HL-60 (cell line): Measurements from ENCODE around the gene PSMD2.

Experiments
- DNase-seq, 2 experiments: peaks; one replicate each; pipeline ENCODE4 v3.0.0-alpha.2; 2010 to 2020; ENCODE audit warnings: low read depth in 1 of 2, low spot score in 1 of 2
- H3K27ac ChIP-seq: fragments of 250-450 bp; sonication (Bioruptor Pico); replicated peaks from 2 replicates; pipeline ENCODE4 v1.5.1; 2020; ENCODE audit warnings: mild to moderate bottlenecking, moderate library complexity
- H3K27me3 ChIP-seq: fragments of 250-450 bp; sonication (Bioruptor Pico); 2 replicates; pipeline ENCODE4 v1.5.1; 2021; ENCODE audit warnings: mild to moderate bottlenecking, moderate library complexity; ENCODE audit not compliant: insufficient read depth, poor library complexity, severe bottlenecking
- H3K4me3 ChIP-seq: replicated peaks from 2 replicates; pipeline ENCODE4 v1.5.1; 2011; ENCODE audit warnings: mild to moderate bottlenecking, control low read depth, low read length; ENCODE audit not compliant: insufficient read depth
- CTCF ChIP-seq: IDR thresholded peaks from one replicate; pipeline ENCODE4 v1.5.1; 2011; ENCODE audit warnings: low read length, control low read depth, inconsistent platforms; ENCODE audit not compliant: insufficient read depth
- GABPA ChIP-seq: IDR thresholded peaks from 2 replicates; pipeline ENCODE4 v1.6.1; 2012; ENCODE audit warnings: low read depth
- POLR2AphosphoS5 ChIP-seq: IDR thresholded peaks from 2 replicates; pipeline ENCODE4 v1.6.1; 2012; ENCODE audit warnings: low read depth
- SPI1 ChIP-seq: IDR thresholded peaks from 2 replicates; pipeline ENCODE4 v1.6.1; 2012; ENCODE audit warnings: low read depth, mild to moderate bottlenecking, borderline replicate concordance
- TF ChIP-seq, protein P1 (sequence below): IDR thresholded peaks from 2 replicates; pipeline ENCODE4 v1.6.1; 2012; ENCODE audit warnings: low read depth; ENCODE audit not compliant: insufficient replicate concordance

Gene PSMD2

DNA sequence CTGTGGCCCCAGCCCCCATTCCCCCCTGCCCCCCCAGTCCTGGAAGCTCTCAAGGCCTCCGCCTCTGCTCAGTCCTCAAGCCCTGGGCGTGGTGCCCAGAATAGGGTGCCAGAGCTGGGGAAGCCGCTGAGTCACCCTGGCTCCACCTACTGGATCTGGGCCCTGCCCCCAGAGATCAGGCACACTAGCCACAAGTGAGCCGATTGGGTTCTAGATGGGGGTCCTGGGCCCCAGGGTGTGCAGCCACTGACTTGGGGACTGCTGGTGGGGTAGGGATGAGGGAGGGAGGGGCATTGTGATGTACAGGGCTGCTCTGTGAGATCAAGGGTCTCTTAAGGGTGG is 21.0 kb downstream of the PSMD2 start:
- H3K4me3 ChIP-seq: no peak overlapping the region
- DNase-seq: peak in 1 of 2 experiments; percentile 81
- TF ChIP-seq SPI1 (no peak), POLR2AphosphoS5 (no peak), CTCF (no peak), GABPA (no peak)
- TF ChIP-seq, protein P1, sequence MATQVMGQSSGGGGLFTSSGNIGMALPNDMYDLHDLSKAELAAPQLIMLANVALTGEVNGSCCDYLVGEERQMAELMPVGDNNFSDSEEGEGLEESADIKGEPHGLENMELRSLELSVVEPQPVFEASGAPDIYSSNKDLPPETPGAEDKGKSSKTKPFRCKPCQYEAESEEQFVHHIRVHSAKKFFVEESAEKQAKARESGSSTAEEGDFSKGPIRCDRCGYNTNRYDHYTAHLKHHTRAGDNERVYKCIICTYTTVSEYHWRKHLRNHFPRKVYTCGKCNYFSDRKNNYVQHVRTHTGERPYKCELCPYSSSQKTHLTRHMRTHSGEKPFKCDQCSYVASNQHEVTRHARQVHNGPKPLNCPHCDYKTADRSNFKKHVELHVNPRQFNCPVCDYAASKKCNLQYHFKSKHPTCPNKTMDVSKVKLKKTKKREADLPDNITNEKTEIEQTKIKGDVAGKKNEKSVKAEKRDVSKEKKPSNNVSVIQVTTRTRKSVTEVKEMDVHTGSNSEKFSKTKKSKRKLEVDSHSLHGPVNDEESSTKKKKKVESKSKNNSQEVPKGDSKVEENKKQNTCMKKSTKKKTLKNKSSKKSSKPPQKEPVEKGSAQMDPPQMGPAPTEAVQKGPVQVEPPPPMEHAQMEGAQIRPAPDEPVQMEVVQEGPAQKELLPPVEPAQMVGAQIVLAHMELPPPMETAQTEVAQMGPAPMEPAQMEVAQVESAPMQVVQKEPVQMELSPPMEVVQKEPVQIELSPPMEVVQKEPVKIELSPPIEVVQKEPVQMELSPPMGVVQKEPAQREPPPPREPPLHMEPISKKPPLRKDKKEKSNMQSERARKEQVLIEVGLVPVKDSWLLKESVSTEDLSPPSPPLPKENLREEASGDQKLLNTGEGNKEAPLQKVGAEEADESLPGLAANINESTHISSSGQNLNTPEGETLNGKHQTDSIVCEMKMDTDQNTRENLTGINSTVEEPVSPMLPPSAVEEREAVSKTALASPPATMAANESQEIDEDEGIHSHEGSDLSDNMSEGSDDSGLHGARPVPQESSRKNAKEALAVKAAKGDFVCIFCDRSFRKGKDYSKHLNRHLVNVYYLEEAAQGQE: no peak
- no peaks in the 10 kb centered on the region for H3K27me3 ChIP-seq
- peak overlapping the region; percentile 34; the same call in 1 of the 2 replicates for H3K27ac ChIP-seq

DNA sequence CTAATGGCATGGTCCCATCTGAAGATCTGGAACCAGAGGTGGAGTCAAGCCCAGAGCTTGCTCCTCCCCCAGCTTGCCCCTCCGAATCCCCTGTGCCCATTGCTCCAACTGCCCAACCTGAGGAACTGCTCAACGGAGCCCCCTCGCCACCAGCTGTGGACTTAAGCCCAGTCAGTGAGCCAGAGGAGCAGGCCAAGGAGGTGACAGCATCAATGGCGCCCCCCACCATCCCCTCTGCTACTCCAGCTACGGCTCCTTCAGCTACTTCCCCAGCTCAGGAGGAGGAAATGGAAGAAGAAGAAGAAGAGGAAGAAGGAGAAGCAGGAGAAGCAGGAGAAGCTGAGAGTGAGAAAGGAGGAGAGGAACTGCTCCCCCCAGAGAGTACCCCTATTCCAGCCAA is 22.6 kb downstream of the PSMD2 start:
- no peak for DNase-seq
- Histone ChIP-seq H3K4me3 (no peak overlapping the region), H3K27me3 (no peaks in the 10 kb centered on the region), H3K27ac (peak overlapping the region; percentile 46; the same call in 1 of the 2 replicates)
- TF ChIP-seq GABPA (no peak), SPI1 (no peak)
- TF ChIP-seq, protein P1: no peak

- Histone ChIP-seq H3K4me3 (no peak overlapping the region), H3K27me3 (no peaks in the 10 kb centered on the region), H3K27ac (peak overlapping the region; percentile 48)
- TF ChIP-seq GABPA: no peak
- TF ChIP-seq, protein P1: no peak
- peak; percentile 45; the same call in 1 of the 2 replicates for TF ChIP-seq POLR2AphosphoS5
- TF ChIP-seq CTCF: no peak
- DNase-seq: peak; percentile 92 to 97
Observed at GRCh38 chr3:184322731-184323487, 23.9 kb downstream of the PSMD2 start.
